Activated naive CD4-positive, alpha-beta T cell treated with anti-CD3 and anti-CD28 coated beads, Interleukin-2, amount 50 U/mL, for 24 hours (primary cell): ENCODE results near the gene RABEP2.
A peak's percentile ranks its signal among the peaks of the same experiment; 100 is the strongest.
"Not testable (repeated sequence)": the region's sequence is repeated elsewhere in the genome, so short reads cannot be mapped to it uniquely, and the experiment has no call there.

ENCODE experiments used
- H3K27ac Mint-ChIP-seq: one replicate; pipeline ENCODE4 v1.8.0; 2021; ENCODE audit warnings: mild to moderate bottlenecking, mixed read lengths
- H3K27me3 Mint-ChIP-seq: one replicate; pipeline ENCODE4 v1.8.0; 2021; ENCODE audit warnings: mixed read lengths
- H3K36me3 Mint-ChIP-seq: one replicate; pipeline ENCODE4 v1.8.0; 2021; ENCODE audit warnings: mixed read lengths
- H3K4me1 Mint-ChIP-seq: one replicate; pipeline ENCODE4 v1.8.0; 2021; ENCODE audit warnings: mixed read lengths
- H3K4me3 Mint-ChIP-seq: one replicate; pipeline ENCODE4 v1.8.0; 2021; ENCODE audit warnings: mild to moderate bottlenecking, mixed read lengths
- H3K9me3 Mint-ChIP-seq: one replicate; pipeline ENCODE4 v1.8.0; 2021; ENCODE audit warnings: mixed read lengths

RABEP2 gene

DNA sequence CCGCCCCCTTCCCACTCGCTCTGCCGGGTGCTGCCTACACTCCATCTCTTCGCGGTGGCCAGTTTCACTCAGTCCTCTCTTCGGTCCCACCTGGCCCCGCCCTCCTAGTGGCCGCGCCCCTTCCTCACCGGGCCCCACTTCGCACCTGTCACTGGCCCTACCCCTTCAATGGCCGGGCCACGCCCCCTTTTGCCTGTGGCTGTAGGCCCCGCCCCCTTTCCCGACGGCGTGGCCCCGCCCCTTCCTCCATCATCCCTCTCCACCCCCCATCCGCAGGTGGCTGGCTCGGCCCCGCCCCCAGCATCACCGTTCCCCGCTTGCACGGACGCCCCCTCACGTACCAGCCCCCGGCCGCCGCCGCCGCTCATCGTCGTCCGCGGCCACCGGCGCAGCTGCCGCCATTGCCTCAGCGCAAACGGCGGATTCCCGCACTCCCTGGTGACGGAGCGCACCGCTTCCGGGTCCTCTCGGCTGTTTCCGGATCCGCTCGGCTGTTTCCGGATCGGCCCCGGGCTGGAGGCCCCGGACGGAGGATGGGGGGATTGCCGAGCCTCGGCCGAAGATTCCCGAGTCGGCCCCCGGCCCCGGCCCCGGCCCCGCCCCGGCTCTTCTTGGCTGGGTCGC, at the start of gene RABEP2:
Gene RABEP2, minus strand, starts transcription at position 477 of the 624 bp plus-strand sequence. Its CDS starts 75 bp downstream, at position 402.
- Mint-ChIP-seq H3K36me3 (peaks cover 4% of the 10 kb centered on the region), H3K4me1 (peaks cover 15% of the 10 kb centered on the region), H3K9me3 (no peaks in the 10 kb centered on the region), H3K4me3 (peak within 1 kb of the TSS; percentile 93), H3K27ac (peak within 1 kb of the TSS; percentile 97), H3K27me3 (no peaks in the 10 kb centered on the region)

- H3K9me3 Mint-ChIP-seq = no peaks in the 10 kb centered on the region
- peak within 1 kb of the TSS; percentile 99 for H3K4me3 Mint-ChIP-seq
- peaks cover 43% of the 10 kb centered on the region for H3K4me1 Mint-ChIP-seq
- H3K27ac Mint-ChIP-seq = peak within 1 kb of the TSS; percentile 99
- H3K27me3 Mint-ChIP-seq = no peaks in the 10 kb centered on the region
- H3K36me3 Mint-ChIP-seq = peaks cover 3% of the 10 kb centered on the region
These were observed 49.6 kb upstream of the RABEP2 start, which contains the start of gene SPNS1 for GRCh38 chr16:28974437-28975157. TSS of gene SPNS1 (plus strand) at chr16:28974778. CDS start at chr16:28975152, 374 bp downstream.

- H3K9me3 Mint-ChIP-seq = no peaks in the 10 kb centered on the region
- peaks cover 43% of the 10 kb centered on the region for H3K4me1 Mint-ChIP-seq
- peak overlapping the region; percentile 99 for H3K4me3 Mint-ChIP-seq
- no peaks in the 10 kb centered on the region for H3K27me3 Mint-ChIP-seq
- peak overlapping the region; percentile 99 for H3K27ac Mint-ChIP-seq
- H3K36me3 Mint-ChIP-seq = peaks cover 3% of the 10 kb centered on the region
These were observed 49.0 kb upstream of the RABEP2 start for GRCh38 chr16:28974007-28974436.

DNA sequence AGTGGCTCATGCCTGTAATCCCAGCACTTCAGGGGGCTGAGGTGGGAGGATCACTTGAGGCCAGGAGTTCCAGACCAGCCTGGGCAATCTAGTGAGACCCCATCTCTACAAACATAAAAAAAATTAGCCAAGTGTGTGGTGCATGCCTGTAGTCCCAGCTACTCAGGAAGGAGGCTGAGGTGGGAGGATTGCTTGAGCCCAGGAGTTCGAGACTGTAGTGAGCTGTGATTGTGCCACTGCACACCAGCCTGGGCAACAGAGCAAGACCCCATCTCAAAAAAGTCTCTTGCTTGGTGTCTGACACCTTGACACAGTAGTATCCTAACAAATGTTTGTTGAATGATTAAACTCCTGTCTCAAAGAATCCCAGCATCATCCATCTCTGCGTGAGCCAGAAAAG, 44.7 kb upstream of the RABEP2 start:
- H3K4me1 Mint-ChIP-seq, H3K27me3 Mint-ChIP-seq, H3K27ac Mint-ChIP-seq, H3K4me3 Mint-ChIP-seq, H3K9me3 Mint-ChIP-seq, H3K36me3 Mint-ChIP-seq: not testable (repeated sequence)

- Mint-ChIP-seq H3K27ac (peak overlapping the region; percentile 65), H3K36me3 (peaks cover 7% of the 10 kb centered on the region), H3K4me1 (no peaks in the 10 kb centered on the region), H3K4me3 (peak overlapping the region; percentile 30), H3K27me3 (no peaks in the 10 kb centered on the region), H3K9me3 (no peaks in the 10 kb centered on the region)
These were observed 42.1 kb upstream of the RABEP2 start for GRCh38 chr16:28967156-28967555.

GRCh38 chr16:28964496-28964895, 39.5 kb upstream of the RABEP2 start:
- Mint-ChIP-seq H3K27me3 (no peaks in the 10 kb centered on the region), H3K4me3 (no peak overlapping the region), H3K27ac (no peak overlapping the region), H3K4me1 (peaks cover 5% of the 10 kb centered on the region), H3K36me3 (peaks cover 14% of the 10 kb centered on the region), H3K9me3 (no peaks in the 10 kb centered on the region)

- Mint-ChIP-seq H3K9me3 (no peaks in the 10 kb centered on the region), H3K27me3 (no peaks in the 10 kb centered on the region), H3K36me3 (peaks cover 14% of the 10 kb centered on the region), H3K4me1 (peaks cover 5% of the 10 kb centered on the region), H3K4me3 (no peak overlapping the region), H3K27ac (no peak overlapping the region)
These were observed 39.0 kb upstream of the RABEP2 start for GRCh38 chr16:28964072-28964471.

GRCh38 chr16:28958836-28959235, 33.8 kb upstream of the RABEP2 start:
- peaks cover 11% of the 10 kb centered on the region for H3K36me3 Mint-ChIP-seq
- H3K27ac Mint-ChIP-seq = no peak overlapping the region
- H3K4me1 Mint-ChIP-seq = peaks cover 16% of the 10 kb centered on the region
- no peaks in the 10 kb centered on the region for H3K9me3 Mint-ChIP-seq
- no peak overlapping the region for H3K4me3 Mint-ChIP-seq
- no peaks in the 10 kb centered on the region for H3K27me3 Mint-ChIP-seq

DNA sequence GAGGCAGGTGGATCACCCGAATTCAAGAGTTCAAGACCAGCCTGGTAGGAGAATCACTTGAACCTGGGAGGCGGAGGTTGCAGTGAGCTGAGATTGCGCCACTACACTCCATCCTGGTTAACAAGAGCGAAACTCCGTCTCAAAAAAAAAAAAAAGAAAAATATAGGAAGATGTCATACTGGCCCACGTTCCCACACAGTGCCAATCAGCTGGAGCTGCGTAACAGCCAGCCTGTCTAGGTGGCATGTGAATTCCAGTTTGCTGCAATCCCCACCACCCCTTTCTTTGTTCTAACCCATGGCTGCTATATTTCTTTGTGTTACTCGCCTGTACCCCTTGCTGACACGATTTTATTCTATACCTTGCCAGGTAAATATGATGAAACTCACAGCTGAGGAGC, 33.2 kb upstream of the RABEP2 start:
- no peaks in the 10 kb centered on the region for H3K9me3 Mint-ChIP-seq
- peaks cover 23% of the 10 kb centered on the region for H3K4me1 Mint-ChIP-seq
- H3K27ac Mint-ChIP-seq = no peak overlapping the region
- H3K27me3 Mint-ChIP-seq = no peaks in the 10 kb centered on the region
- peaks cover 11% of the 10 kb centered on the region for H3K36me3 Mint-ChIP-seq
- no peak overlapping the region for H3K4me3 Mint-ChIP-seq

DNA sequence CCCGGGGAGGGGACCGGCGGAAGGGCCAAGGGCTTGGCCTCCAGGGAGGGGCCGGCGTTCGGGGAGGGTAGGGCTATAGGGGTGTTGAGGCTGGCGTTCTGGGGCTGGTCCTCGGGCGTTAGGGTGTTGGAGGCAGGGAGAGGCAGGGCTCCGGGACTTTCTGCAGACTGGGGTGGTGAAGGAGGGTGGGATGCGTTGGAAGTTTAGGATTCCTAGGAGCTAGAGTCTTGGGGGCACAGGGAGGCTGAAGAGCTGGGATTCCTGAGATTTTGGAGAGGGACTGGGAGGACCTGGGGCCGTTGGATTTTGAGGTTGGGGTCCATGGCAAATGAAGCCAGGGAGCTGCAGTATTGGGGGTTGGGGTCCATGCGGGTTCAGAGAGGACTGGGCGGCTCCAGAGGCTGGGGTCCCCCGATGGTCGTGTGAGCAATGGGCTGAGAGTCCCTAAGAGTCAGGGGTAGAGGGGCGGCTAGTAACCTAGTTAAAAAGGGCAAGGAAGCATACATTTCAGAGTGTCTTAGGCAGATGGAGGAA, 26.4 kb upstream of the RABEP2 start:
- Mint-ChIP-seq H3K4me1 (peaks cover 40% of the 10 kb centered on the region), H3K4me3 (peak overlapping the region; percentile 92), H3K9me3 (no peaks in the 10 kb centered on the region), H3K27me3 (no peaks in the 10 kb centered on the region), H3K36me3 (peaks cover 2% of the 10 kb centered on the region), H3K27ac (peak overlapping the region; percentile 84)

DNA sequence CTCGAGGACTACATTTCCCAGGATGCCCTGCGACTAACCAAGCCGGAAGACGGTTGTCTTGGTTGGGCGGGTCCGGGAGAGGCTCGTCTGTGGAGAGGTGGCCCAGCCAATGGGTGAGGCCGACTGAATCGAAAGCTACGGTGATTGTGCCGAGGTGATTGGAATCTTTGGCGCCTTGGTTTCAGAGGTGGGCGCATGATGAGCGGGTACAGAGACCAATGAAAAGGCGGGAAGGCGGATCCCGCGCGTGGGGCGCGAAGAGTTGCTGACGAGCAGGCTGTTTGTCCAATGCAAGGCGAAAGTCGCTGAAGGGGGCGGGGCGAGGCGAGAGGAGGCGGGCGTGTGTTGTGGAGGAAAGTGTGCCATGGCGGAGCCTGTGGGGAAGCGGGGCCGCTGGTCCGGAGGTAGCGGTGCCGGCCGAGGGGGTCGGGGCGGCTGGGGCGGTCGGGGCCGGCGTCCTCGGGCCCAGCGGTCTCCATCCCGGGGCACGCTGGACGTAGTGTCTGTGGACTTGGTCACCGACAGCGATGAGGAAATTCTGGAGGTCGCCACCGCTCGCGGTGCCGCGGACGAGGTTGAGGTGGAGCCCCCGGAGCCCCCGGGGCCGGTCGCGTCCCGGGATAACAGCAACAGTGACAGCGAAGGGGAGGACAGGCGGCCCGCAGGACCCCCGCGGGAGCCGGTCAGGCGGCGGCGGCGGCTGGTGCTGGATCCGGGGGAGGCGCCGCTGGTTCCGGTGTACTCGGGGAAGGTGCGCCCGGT, 25.8 kb upstream of the RABEP2 start, which contains the start of gene NFATC2IP:
Gene NFATC2IP, plus strand, starts transcription at position 290 of the 762 bp plus-strand sequence. Its CDS starts 75 bp downstream, at position 365.
- H3K9me3 Mint-ChIP-seq = no peaks in the 10 kb centered on the region
- H3K4me3 Mint-ChIP-seq = peak within 1 kb of the TSS; percentile 92

DNA sequence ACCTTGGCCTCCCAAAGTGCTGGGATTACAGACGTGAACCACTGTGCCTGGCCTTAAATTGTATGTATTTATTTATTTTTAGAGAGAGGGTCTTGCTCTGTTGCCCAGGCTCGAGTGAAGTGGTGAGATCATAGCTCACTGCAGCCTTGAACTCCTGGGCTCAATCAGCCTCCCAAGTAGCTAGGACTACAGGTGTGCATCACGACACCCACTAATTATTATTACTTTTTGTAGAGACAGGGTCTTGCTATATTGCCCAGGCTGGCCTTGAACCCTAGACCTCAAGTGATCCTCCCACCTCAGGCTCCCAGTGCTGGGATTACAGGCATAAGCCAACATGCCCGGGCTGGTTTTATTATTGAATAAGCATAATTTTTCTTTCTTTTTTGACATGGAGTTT, 21.6 kb upstream of the RABEP2 start:
- H3K9me3 Mint-ChIP-seq = no peaks in the 10 kb centered on the region
- no peaks in the 10 kb centered on the region for H3K36me3 Mint-ChIP-seq
- H3K4me1 Mint-ChIP-seq = peaks cover 18% of the 10 kb centered on the region
- H3K4me3 Mint-ChIP-seq = no peak overlapping the region
- no peak overlapping the region for H3K27ac Mint-ChIP-seq
- no peaks in the 10 kb centered on the region for H3K27me3 Mint-ChIP-seq

More for the DNA sequence above, 25.8 kb upstream of the RABEP2 start, which contains the start of gene NFATC2IP:
- peaks cover 39% of the 10 kb centered on the region for H3K4me1 Mint-ChIP-seq
- no peaks in the 10 kb centered on the region for H3K27me3 Mint-ChIP-seq
- peak within 1 kb of the TSS; percentile 90 for H3K27ac Mint-ChIP-seq
- H3K36me3 Mint-ChIP-seq = no peaks in the 10 kb centered on the region

- H3K4me1 Mint-ChIP-seq = peaks cover 8% of the 10 kb centered on the region
These were observed 18.2 kb upstream of the RABEP2 start for GRCh38 chr16:28943281-28943680.

GRCh38 chr16:28939825-28940224, 14.8 kb upstream of the RABEP2 start:
- not testable (repeated sequence) for H3K27ac Mint-ChIP-seq, H3K9me3 Mint-ChIP-seq, H3K4me3 Mint-ChIP-seq, H3K36me3 Mint-ChIP-seq, H3K27me3 Mint-ChIP-seq
- H3K4me1 Mint-ChIP-seq = peaks cover 16% of the 10 kb centered on the region

More at GRCh38 chr16:28943281-28943680, 18.2 kb upstream of the RABEP2 start:
- Mint-ChIP-seq H3K9me3 (no peaks in the 10 kb centered on the region), H3K36me3 (no peaks in the 10 kb centered on the region), H3K27me3 (no peaks in the 10 kb centered on the region), H3K27ac (no peak overlapping the region), H3K4me3 (no peak overlapping the region)

DNA sequence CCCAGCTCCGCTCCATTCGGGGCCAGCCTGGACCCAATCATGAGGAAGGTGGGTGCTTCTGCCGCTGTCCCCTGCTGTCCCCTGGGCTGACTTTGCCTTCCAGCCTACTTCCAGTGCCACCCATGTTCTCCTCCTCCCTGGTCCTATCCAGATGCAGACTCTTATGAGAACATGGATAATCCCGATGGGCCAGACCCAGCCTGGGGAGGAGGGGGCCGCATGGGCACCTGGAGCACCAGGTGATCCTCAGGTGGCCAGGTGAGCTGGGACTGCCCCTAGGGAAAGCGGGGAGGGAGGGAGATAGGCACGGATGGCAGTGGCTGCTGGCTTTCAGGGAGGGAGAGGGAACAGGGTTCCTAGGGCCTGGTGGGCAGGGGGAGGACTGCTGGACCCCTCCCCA, 13.7 kb upstream of the RABEP2 start:
- Mint-ChIP-seq H3K4me1 (peaks cover 16% of the 10 kb centered on the region), H3K36me3 (no peaks in the 10 kb centered on the region), H3K27ac (no peak overlapping the region)

More for the DNA sequence above, 13.7 kb upstream of the RABEP2 start:
- Mint-ChIP-seq H3K27me3 (no peaks in the 10 kb centered on the region), H3K9me3 (no peaks in the 10 kb centered on the region), H3K4me3 (no peak overlapping the region)
